Dedifferentiated amniotic fluid mesenchymal stem cell (primary cell): ENCODE data around the gene SPON1.
"Not testable (repeated sequence)": the region's sequence is repeated elsewhere in the genome, so short reads cannot be mapped to it uniquely, and the experiment has no call there.

Experiments used
- DNase-seq: peaks from one replicate; pipeline ENCODE4 v3.0.0-alpha.2; 2016; ENCODE audit errors: extremely low spot score

SPON1 gene

GRCh38 chr11:14124886-14125285 is 162.4 kb downstream of the SPON1 start:
- no peak for DNase-seq

GRCh38 chr11:14125529-14125928 is 163.0 kb downstream of the SPON1 start:
- no peak for DNase-seq

- no peak for DNase-seq
Observed at GRCh38 chr11:14127679-14128078, 165.2 kb downstream of the SPON1 start.

GRCh38 chr11:14132312-14132711 is 169.8 kb downstream of the SPON1 start:
- no peak for DNase-seq

- DNase-seq: no peak
Observed at GRCh38 chr11:14133381-14133780, 170.9 kb downstream of the SPON1 start.

- DNase-seq: no peak
Observed at GRCh38 chr11:14136561-14136960, 174.0 kb downstream of the SPON1 start.

GRCh38 chr11:14137284-14137683 is 174.8 kb downstream of the SPON1 start:
- DNase-seq: no peak

GRCh38 chr11:14140991-14141390 is 178.5 kb downstream of the SPON1 start:
- DNase-seq: no peak

- DNase-seq: no peak
Observed at GRCh38 chr11:14141676-14142075, 179.2 kb downstream of the SPON1 start.

GRCh38 chr11:14144934-14145333 is 182.4 kb downstream of the SPON1 start:
- no peak for DNase-seq

- DNase-seq: peak; percentile 68
Observed at GRCh38 chr11:14148653-14149273, 186.2 kb downstream of the SPON1 start.

GRCh38 chr11:14149683-14150082 is 187.2 kb downstream of the SPON1 start:
- no peak for DNase-seq

GRCh38 chr11:14150878-14151277 is 188.4 kb downstream of the SPON1 start:
- DNase-seq: no peak

- DNase-seq: not testable (repeated sequence)
Observed at GRCh38 chr11:14154103-14154502, 191.6 kb downstream of the SPON1 start.

- DNase-seq: no peak
Observed at GRCh38 chr11:14158393-14158792, 195.9 kb downstream of the SPON1 start.

GRCh38 chr11:14163576-14163975 is 201.1 kb downstream of the SPON1 start:
- no peak for DNase-seq

GRCh38 chr11:14173679-14174078 is 211.2 kb downstream of the SPON1 start:
- DNase-seq: not testable (repeated sequence)

GRCh38 chr11:14179116-14179820 is 216.7 kb downstream of the SPON1 start:
- peak; percentile 97 for DNase-seq

GRCh38 chr11:14181121-14181520 is 218.6 kb downstream of the SPON1 start:
- no peak for DNase-seq

- no peak for DNase-seq
Observed at GRCh38 chr11:14182833-14183364, 220.4 kb downstream of the SPON1 start.

- no peak for DNase-seq
Observed at GRCh38 chr11:14184028-14184940, 221.8 kb downstream of the SPON1 start.

GRCh38 chr11:14185461-14185860 is 222.9 kb downstream of the SPON1 start:
- no peak for DNase-seq
